ENCODE results near the gene MAP2K2.

MAP2K2 gene

GRCh38 chr19:4064496-4065260, 59.2 kb downstream of the MAP2K2 start:
- Histone ChIP-seq H3K4me3 (peak overlapping the region; percentile 90), H3K9me3 (ENCODE audit: low read depth, low read length) (no peaks in the 10 kb centered on the region), H3K36me3 (ENCODE audit: insufficient read depth, low read length) (peaks cover 15% of the 10 kb centered on the region; the same call in 1 of the 2 replicates), H3K27ac (peak overlapping the region; percentile 85), H3K9ac (ENCODE audit: insufficient read length) (peak overlapping the region; percentile 92)
- DNase-seq (ENCODE audit: low read depth, low spot score), result no peak
- no peak for TF ChIP-seq FOXP2 (optimal IDR thresholded peaks at IDR 0.05; ENCODE audit: control extremely low read depth, extremely low read length, insufficient read depth)
- no peak for TF ChIP-seq EZH2 (IDR thresholded peaks at IDR 0.05)
- no peak for TF ChIP-seq POLR2AphosphoS5 (IDR thresholded peaks at IDR 0.05; ENCODE audit: borderline replicate concordance, low read depth, low read length)

DNA sequence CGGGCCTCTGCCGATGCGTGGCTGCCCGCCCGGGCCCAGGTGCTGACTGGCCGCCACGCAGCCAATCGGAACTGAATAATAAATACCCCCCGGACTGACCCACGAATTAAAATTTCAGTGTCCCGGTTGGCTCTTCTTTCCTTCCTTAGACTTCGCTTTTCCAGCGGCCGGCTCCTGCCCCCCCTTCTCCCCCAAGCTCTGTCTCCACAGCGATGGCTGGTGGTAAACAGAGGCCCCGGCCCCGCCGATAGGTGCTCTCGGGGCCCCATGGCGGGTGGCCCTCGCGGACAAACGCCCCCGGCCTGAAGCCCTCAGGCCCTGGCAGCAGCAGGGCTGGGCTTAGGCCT, 59.8 kb downstream of the MAP2K2 start:
- Histone ChIP-seq H3K9me3 (ENCODE audit: low read depth, low read length) (no peaks in the 10 kb centered on the region), H3K36me3 (ENCODE audit: insufficient read depth, low read length) (peaks cover 15% of the 10 kb centered on the region; the same call in 1 of the 2 replicates), H3K27ac (peak overlapping the region; percentile 85), H3K4me3 (peak overlapping the region; percentile 90), H3K9ac (ENCODE audit: insufficient read length) (peak overlapping the region; percentile 92)
- no peak for DNase-seq (ENCODE audit: low read depth, low spot score)
- TF ChIP-seq POLR2AphosphoS5 (IDR thresholded peaks at IDR 0.05; ENCODE audit: borderline replicate concordance, low read depth, low read length) (no peak), FOXP2 (optimal IDR thresholded peaks at IDR 0.05; ENCODE audit: control extremely low read depth, extremely low read length, insufficient read depth) (no peak), EZH2 (IDR thresholded peaks at IDR 0.05) (no peak)

DNA sequence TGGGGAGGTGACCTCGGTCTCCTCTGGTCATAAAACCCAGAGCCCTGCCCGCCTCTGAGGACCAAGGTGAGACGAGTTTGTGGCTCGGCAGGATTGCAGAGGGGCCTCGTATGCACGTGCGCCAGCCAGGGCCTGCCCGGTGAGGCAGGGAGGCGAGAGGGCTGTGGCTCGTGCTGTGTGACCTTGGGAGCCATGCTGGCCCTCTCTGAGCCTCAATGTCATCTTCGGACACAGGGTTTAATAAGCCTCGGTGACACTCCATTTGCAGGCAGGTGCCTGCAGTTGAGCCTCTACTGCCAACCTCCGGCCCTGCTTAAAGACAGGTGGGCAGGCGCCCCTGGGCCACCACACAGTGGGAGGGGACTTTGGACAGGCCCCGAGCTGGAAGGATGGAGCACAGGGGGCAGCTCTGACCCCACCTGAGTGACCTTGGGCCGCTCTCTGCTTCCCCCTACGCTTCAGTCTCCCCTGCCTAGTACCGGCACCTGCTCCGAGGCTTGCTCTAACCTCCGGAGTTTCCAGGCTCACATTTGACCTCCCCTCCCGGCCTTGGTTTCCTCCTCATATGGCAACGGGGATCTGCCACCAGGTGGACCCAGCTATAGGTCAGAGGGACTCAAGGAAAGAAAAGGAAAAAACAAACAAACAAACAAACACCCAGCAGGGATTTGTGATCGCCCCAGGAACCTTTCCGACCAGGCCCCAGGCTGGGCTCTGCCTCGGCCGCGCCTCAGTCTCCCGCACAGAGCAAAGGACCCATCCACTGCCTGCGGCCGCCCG, 60.4 kb downstream of the MAP2K2 start:
- Histone ChIP-seq H3K4me3 (peak overlapping the region; percentile 90), H3K27ac (peak overlapping the region; percentile 85), H3K9me3 (ENCODE audit: low read depth, low read length) (no peaks in the 10 kb centered on the region), H3K36me3 (ENCODE audit: insufficient read depth, low read length) (peaks cover 15% of the 10 kb centered on the region; the same call in 1 of the 2 replicates), H3K9ac (ENCODE audit: insufficient read length) (peak overlapping the region; percentile 92)
- no peak for DNase-seq (ENCODE audit: low read depth, low spot score)
- TF ChIP-seq POLR2AphosphoS5 (IDR thresholded peaks at IDR 0.05; ENCODE audit: borderline replicate concordance, low read depth, low read length), result no peak
- no peak for TF ChIP-seq EZH2 (IDR thresholded peaks at IDR 0.05)
- TF ChIP-seq FOXP2 (optimal IDR thresholded peaks at IDR 0.05; ENCODE audit: control extremely low read depth, extremely low read length, insufficient read depth), result no peak

DNA sequence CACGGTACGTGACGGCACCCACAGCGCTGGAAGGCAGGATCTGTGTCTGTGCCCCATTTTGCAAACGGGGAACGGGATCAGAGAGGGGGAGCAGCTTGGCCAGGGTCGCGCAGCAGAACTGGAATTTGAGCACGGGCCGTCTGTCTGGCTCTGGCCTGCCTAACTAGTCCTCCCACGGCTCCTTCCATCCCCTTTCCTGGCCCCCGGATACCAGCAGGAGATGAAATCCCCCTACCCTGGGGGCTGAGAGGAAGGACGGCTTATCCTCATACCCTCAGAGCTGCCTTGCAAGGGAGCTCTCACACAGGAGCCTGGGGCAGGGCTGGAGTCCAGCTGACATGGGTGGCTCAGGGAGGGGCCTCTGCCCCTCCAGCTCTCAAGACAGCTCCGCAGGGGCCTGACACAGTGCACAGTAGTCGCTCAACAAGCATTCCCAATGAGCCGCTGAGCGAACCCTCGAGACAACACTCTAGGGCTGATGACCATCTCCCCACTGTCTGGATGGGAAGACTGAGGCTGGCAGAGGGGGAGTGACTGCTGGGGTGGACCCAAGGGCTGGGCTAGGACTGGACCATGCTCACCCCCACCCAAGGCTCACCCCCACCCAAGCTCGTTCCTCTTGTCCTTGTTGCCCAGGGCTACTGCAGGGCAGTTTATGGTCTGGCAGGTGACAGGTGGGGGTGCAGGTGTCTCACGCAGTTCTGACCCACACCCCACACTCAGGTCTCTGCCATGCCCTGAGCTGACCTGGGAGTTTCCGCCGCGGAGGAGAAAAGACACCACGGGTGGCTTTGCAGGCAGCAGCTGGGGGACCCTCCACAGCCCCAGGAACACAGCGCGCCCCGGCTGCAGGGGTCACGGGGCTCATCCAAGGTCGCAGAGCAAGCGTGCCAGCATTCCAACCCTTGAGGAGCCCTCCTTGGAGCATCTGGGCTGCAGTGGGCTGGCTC, 61.2 kb downstream of the MAP2K2 start:
- Histone ChIP-seq H3K9ac (ENCODE audit: insufficient read length) (no peak overlapping the region), H3K4me3 (peak overlapping the region; percentile 90; the same call in 1 of the 2 replicates), H3K27ac (peak overlapping the region; percentile 50; the same call in 1 of the 2 replicates), H3K9me3 (ENCODE audit: low read depth, low read length) (no peaks in the 10 kb centered on the region), H3K36me3 (ENCODE audit: insufficient read depth, low read length) (peaks cover 15% of the 10 kb centered on the region; the same call in 1 of the 2 replicates)
- no peak for DNase-seq (ENCODE audit: low read depth, low spot score)
- TF ChIP-seq POLR2AphosphoS5 (IDR thresholded peaks at IDR 0.05; ENCODE audit: borderline replicate concordance, low read depth, low read length), result no peak
- no peak for TF ChIP-seq EZH2 (IDR thresholded peaks at IDR 0.05)
- no peak for TF ChIP-seq FOXP2 (optimal IDR thresholded peaks at IDR 0.05; ENCODE audit: control extremely low read depth, extremely low read length, insufficient read depth)

- no peak for TF ChIP-seq FOXP2 (optimal IDR thresholded peaks at IDR 0.05; ENCODE audit: control extremely low read depth, extremely low read length, insufficient read depth)
- no peak for TF ChIP-seq POLR2AphosphoS5 (IDR thresholded peaks at IDR 0.05; ENCODE audit: borderline replicate concordance, low read depth, low read length)
- TF ChIP-seq EZH2 (IDR thresholded peaks at IDR 0.05), result no peak
- Histone ChIP-seq H3K9ac (ENCODE audit: insufficient read length) (no peak overlapping the region), H3K9me3 (ENCODE audit: low read depth, low read length) (no peaks in the 10 kb centered on the region), H3K36me3 (ENCODE audit: insufficient read depth, low read length) (peaks cover 15% of the 10 kb centered on the region; the same call in 1 of the 2 replicates), H3K27ac (peak overlapping the region; percentile 50; the same call in 1 of the 2 replicates), H3K4me3 (no peak overlapping the region)
- no peak for DNase-seq (ENCODE audit: low read depth, low spot score)
These were observed 62.1 kb downstream of the MAP2K2 start for GRCh38 chr19:4061683-4062418.

DNA sequence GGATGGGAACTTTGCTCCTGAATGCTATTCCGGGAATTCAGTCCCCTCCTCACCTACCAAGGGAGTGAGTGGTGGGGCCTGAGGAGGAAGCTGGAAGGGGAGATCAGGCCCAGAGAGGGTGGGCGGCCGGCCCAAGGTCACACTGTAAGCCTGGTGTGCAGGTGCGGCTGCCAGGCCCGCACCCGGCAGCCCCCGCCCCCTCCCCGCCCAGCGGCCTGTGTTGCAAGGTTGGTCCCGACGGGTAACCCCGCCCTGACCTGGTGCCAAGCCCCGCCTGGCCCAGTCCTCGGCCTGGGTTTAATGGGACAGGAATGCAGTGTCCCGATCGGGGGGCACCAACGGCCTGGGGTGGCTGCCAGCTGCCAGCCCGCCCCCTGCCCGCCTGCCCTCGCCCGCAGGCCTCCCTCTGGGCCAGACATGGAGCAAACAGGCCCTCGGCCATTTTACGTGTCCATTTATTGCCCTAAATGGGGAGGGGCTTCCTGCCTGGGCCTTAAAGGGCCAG, 62.7 kb downstream of the MAP2K2 start:
- Histone ChIP-seq H3K36me3 (ENCODE audit: insufficient read depth, low read length) (peaks cover 15% of the 10 kb centered on the region; the same call in 1 of the 2 replicates), H3K27ac (no peak overlapping the region), H3K9ac (ENCODE audit: insufficient read length) (no peak overlapping the region), H3K4me3 (no peak overlapping the region), H3K9me3 (ENCODE audit: low read depth, low read length) (no peaks in the 10 kb centered on the region)
- TF ChIP-seq EZH2 (IDR thresholded peaks at IDR 0.05), result no peak
- TF ChIP-seq FOXP2 (optimal IDR thresholded peaks at IDR 0.05; ENCODE audit: control extremely low read depth, extremely low read length, insufficient read depth), result no peak
- no peak for TF ChIP-seq POLR2AphosphoS5 (IDR thresholded peaks at IDR 0.05; ENCODE audit: borderline replicate concordance, low read depth, low read length)
- DNase-seq (ENCODE audit: low read depth, low spot score), result no peak

GRCh38 chr19:4060621-4061177, 63.2 kb downstream of the MAP2K2 start:
- H3K27ac ChIP-seq, result no peak overlapping the region
- TF ChIP-seq POLR2AphosphoS5 (IDR thresholded peaks at IDR 0.05; ENCODE audit: borderline replicate concordance, low read depth, low read length) (no peak), EZH2 (IDR thresholded peaks at IDR 0.05) (no peak), FOXP2 (optimal IDR thresholded peaks at IDR 0.05; ENCODE audit: control extremely low read depth, extremely low read length, insufficient read depth) (no peak)
- H3K9me3 ChIP-seq (ENCODE audit: low read depth, low read length), result no peaks in the 10 kb centered on the region
- no peak overlapping the region for H3K9ac ChIP-seq (ENCODE audit: insufficient read length)
- no peak overlapping the region for H3K4me3 ChIP-seq
- DNase-seq (ENCODE audit: low read depth, low spot score), result no peak
- H3K36me3 ChIP-seq (ENCODE audit: insufficient read depth, low read length), result peaks cover 20% of the 10 kb centered on the region; the same call in 1 of the 2 replicates

Measured in SK-N-MC (cell line).